SK-N-SH (cell line): ENCODE data around the gene BBOF1. TPM values are rescaled to one million over a fixed set of nuclear protein-coding genes. Genes with fewer than 3 reads are reported as not detected.

Source experiments
- CTCF ChIA-PET: fragments of 300-600, 350-600 bp; formaldehyde crosslinking; extraction: SDS; loops from one replicate; lab custom pipeline; 2021; lab: Yijun Ruan, JAX
- POLR2A ChIA-PET: fragments of 350-600 bp; sonication (Branson Sonifier 250); formaldehyde crosslinking; extraction: SDS; loops from one replicate; lab custom pipeline; 2020; ENCODE audit warnings: antibody characterized with exemption, inconsistent platforms; lab: Yijun Ruan, JAX
- DNase-seq: peaks from one replicate; pipeline ENCODE4 v3.0.0; 2012
- H2AFZ ChIP-seq: fragments of 200-600 bp; sonication (generic); 2 replicates; pipeline ENCODE4 v1.8.1; 2016; ENCODE audit warnings: antibody characterized with exemption, mild to moderate bottlenecking, low read depth
- H3F3A ChIP-seq: fragments of 200-600 bp; sonication (generic); replicated peaks from 2 replicates; pipeline ENCODE3; 2016; ENCODE audit warnings: antibody characterized with exemption, mild to moderate bottlenecking; ENCODE audit not compliant: insufficient read depth
- H3K27ac ChIP-seq, 2 experiments: fragments of 200-500 bp in 1 of 2; fragments of 200-600 bp in 1 of 2; sonication (Bioruptor generic) in 1 of 2; sonication (generic), shearing (Covaris generic) in 1 of 2; 2 replicates each; pipeline versions ENCODE4 v1.5.1 to v1.6.1; 2014 to 2016; ENCODE audit warnings: low read depth in 2 of 2, inconsistent platforms in 1 of 2, low read length in 1 of 2, mild to moderate bottlenecking in 1 of 2, mixed read lengths in 1 of 2
- H3K27me3 ChIP-seq: fragments of 200-600 bp; sonication (generic), shearing (Covaris generic); 2 replicates; pipeline ENCODE4 v1.6.1; 2016; ENCODE audit warnings: mixed run types; ENCODE audit not compliant: insufficient read depth
- H3K36me3 ChIP-seq, 2 experiments: fragments of 200-500 bp in 1 of 2; fragments of 200-600 bp in 1 of 2; sonication (Bioruptor generic) in 1 of 2; sonication (generic) in 1 of 2; replicated peaks in 1 of 2; 2 replicates each; pipeline versions ENCODE3 to v1.5.1; 2014 to 2016; ENCODE audit warnings: low read length in 1 of 2, mild to moderate bottlenecking in 1 of 2; ENCODE audit not compliant: insufficient read depth in 2 of 2, control insufficient read depth in 1 of 2
- H3K4me1 ChIP-seq, 2 experiments: fragments of 200-500 bp in 1 of 2; fragments of 200-600 bp in 1 of 2; sonication (Bioruptor generic) in 1 of 2; sonication (generic), shearing (Covaris generic) in 1 of 2; 2 replicates each; pipeline versions ENCODE4 v1.5.1 to v1.6.1; 2014 to 2016; ENCODE audit warnings: low read depth in 1 of 2, low read length in 1 of 2, mixed run types in 1 of 2; ENCODE audit not compliant: insufficient read depth in 2 of 2, control insufficient read depth in 1 of 2
- H3K4me2 ChIP-seq: fragments of 200-600 bp; sonication (generic), shearing (Covaris generic); 2 replicates; pipeline ENCODE4 v1.6.1; 2017; ENCODE audit warnings: mixed run types
- H3K4me3 ChIP-seq, 2 experiments: fragments of 200-500 bp in 1 of 2; fragments of 200-600 bp in 1 of 2; sonication (Bioruptor generic) in 1 of 2; sonication (generic), shearing (Covaris generic) in 1 of 2; 2 replicates each; pipeline versions ENCODE4 v1.5.1 to v1.8.1; 2014 to 2016; ENCODE audit warnings: low read depth in 2 of 2, inconsistent platforms in 1 of 2, low read length in 1 of 2, mild to moderate bottlenecking in 1 of 2, mixed read lengths in 1 of 2, moderate library complexity in 1 of 2
- H3K79me2 ChIP-seq: fragments of 200-600 bp; sonication (generic); 2 replicates; pipeline ENCODE4 v1.8.1; 2017; ENCODE audit warnings: mild to moderate bottlenecking; ENCODE audit not compliant: insufficient read depth
- H3K9ac ChIP-seq: fragments of 200-600 bp; sonication (generic); 2 replicates; pipeline ENCODE4 v1.6.1; 2017; ENCODE audit warnings: mixed run types
- H3K9me2 ChIP-seq: fragments of 200-600 bp; sonication (generic); 2 replicates; pipeline ENCODE4 v1.6.1; 2017; ENCODE audit warnings: mixed run types
- H3K9me3 ChIP-seq: fragments of 200-600 bp; sonication (generic); 2 replicates; pipeline ENCODE4 v1.6.1; 2017; ENCODE audit warnings: mixed run types, mild to moderate bottlenecking, moderate library complexity
- H4K20me1 ChIP-seq: fragments of 200-600 bp; sonication (generic); 2 replicates; pipeline ENCODE4 v1.6.1; 2017; ENCODE audit warnings: mild to moderate bottlenecking, mixed run types; ENCODE audit not compliant: insufficient read depth
- CHD2 ChIP-seq: fragments of 150-350 bp; IDR thresholded peaks from 2 replicates; pipeline ENCODE4 v1.6.1; 2018; ENCODE audit warnings: low read length; ENCODE audit not compliant: partially characterized antibody
- FOSL2 ChIP-seq: IDR thresholded peaks from 2 replicates; pipeline ENCODE4 v1.4.0; 2012; ENCODE audit warnings: low read depth, mild to moderate bottlenecking, moderate library complexity, borderline replicate concordance
- FOXJ3 ChIP-seq: sonication (generic); formaldehyde crosslinking; IDR thresholded peaks from 2 replicates; pipeline ENCODE4 v1.5.1; 2020; ENCODE audit warnings: mild to moderate bottlenecking, missing genetic modification reagents
- FOXM1 ChIP-seq: IDR thresholded peaks from 2 replicates; pipeline ENCODE4 v1.4.0; 2012; ENCODE audit warnings: low read depth, mild to moderate bottlenecking
- GABPA ChIP-seq: IDR thresholded peaks from 2 replicates; pipeline ENCODE4 v1.4.0; 2012; ENCODE audit warnings: low read depth, mild to moderate bottlenecking
- NFIC ChIP-seq: IDR thresholded peaks from 2 replicates; pipeline ENCODE4 v1.4.0; 2012; ENCODE audit warnings: borderline replicate concordance
- POLR2AphosphoS5 ChIP-seq: IDR thresholded peaks from 2 replicates; pipeline ENCODE4 v1.6.1; 2012; ENCODE audit warnings: low read depth, low read length
- RCOR1 ChIP-seq: fragments of 150-350 bp; IDR thresholded peaks from 2 replicates; pipeline ENCODE4 v1.6.1; 2017; ENCODE audit warnings: antibody characterized with exemption, low read length
- RFX5 ChIP-seq: IDR thresholded peaks from 2 replicates; pipeline ENCODE4 v1.6.1; 2012; ENCODE audit warnings: mild to moderate bottlenecking, improper control_type of control experiment, low read length
- RXRA ChIP-seq: IDR thresholded peaks from 2 replicates; pipeline ENCODE4 v1.4.0; 2012; ENCODE audit warnings: low read depth, mild to moderate bottlenecking, borderline replicate concordance
- SIN3A ChIP-seq: IDR thresholded peaks from 2 replicates; pipeline ENCODE4 v1.6.1; 2012; ENCODE audit warnings: low read depth, mild to moderate bottlenecking, low read length, moderate library complexity, borderline replicate concordance
- TAF1 ChIP-seq: IDR thresholded peaks from 2 replicates; pipeline ENCODE4 v1.6.1; 2012; ENCODE audit warnings: low read depth, mild to moderate bottlenecking, low read length, moderate library complexity, borderline replicate concordance
- YY1 ChIP-seq: IDR thresholded peaks from 2 replicates; pipeline ENCODE4 v1.4.0; 2012; ENCODE audit warnings: low read depth, mild to moderate bottlenecking
- WGBS: methylation state at CpG from one replicate; pipeline ENCODE4 v1.1.6; 2017; ENCODE audit warnings: low lambda C conversion rate; 5-methylcytosine and 5-hydroxymethylcytosine counted together
- polyA plus RNA-seq, 3 experiments: library from polyadenylated mRNA; depleted of rRNA; stranded (reverse); fragments of >200 nt; gene quantifications; 2 replicates each; pipeline ENCODE4 v1.2.3, GENCODE V29; 2012
- TF ChIP-seq, protein P1 (sequence below): fragments of 200-600 bp; sonication (generic); IDR thresholded peaks from 2 replicates; pipeline ENCODE4 v1.6.1; 2017; ENCODE audit warnings: antibody characterized with exemption, mild to moderate bottlenecking, moderate library complexity
- TF ChIP-seq, protein P2 (sequence below): IDR thresholded peaks from 2 replicates; pipeline ENCODE4 v1.4.0; 2012; ENCODE audit warnings: low read depth, borderline replicate concordance
- TF ChIP-seq, protein P3 (sequence below): IDR thresholded peaks from 2 replicates; pipeline ENCODE4 v1.4.0; 2012; ENCODE audit warnings: low read depth, borderline replicate concordance
- TF ChIP-seq, protein P4 (sequence below): fragments of 150-350 bp; IDR thresholded peaks from 2 replicates; pipeline ENCODE4 v1.6.1; 2016; ENCODE audit warnings: mild to moderate bottlenecking, low read depth, low read length

The BBOF1 gene
- polyA plus RNA-seq, 1 of the 3 experiments (the other 2 are of a cell fraction): 1.9 TPM

DNA sequence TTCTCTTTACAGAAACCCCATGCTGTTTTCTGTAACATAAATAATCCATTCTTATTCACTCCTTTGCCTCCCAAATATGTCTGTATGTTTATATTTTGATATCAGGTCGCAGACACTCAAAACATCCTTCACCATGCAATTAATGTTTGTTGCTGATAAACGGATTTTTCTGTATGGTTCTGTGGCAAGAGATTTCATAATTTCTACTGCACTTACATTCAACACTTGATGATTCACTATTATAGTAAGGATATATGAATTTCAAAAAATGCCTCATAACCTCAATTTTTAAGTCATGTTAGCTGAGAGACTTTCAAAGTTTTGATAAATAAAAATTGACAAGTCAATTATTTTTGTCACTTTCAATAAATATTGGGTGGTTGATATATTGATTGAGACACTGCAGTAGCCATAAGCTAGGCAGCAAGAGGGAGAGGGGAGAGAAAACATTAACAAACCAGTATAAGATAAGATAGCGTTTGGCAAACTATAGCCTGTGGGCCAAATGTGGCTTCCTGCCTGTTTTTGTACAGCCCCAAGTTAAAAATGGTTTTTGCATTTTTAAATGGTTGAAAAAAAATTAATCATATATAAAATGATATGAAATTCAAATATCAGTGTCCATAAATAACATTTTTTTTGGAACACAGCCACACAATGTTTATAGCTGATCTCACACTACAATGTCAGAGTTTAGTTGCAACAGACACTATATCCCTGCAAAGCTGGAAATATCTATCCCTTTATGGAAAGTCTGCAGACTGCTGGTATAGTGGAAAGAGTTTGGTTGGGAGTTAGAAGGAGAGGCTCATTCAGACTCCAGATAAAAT is 46.8 kb downstream of the BBOF1 start:
- H3K27ac ChIP-seq: no peak overlapping the region
- POLR2A ChIA-PET: no interaction called here
- WGBS: 65% methylated on average over 3 of the region's 3 CpGs
- H3K4me2 ChIP-seq: no peak overlapping the region
- CTCF ChIA-PET: no interaction called here
- H3K36me3 ChIP-seq: peaks cover 7 to 14% of the 10 kb centered on the region in 2 experiments
- H3K27me3 ChIP-seq: no peaks in the 10 kb centered on the region
- peaks cover 15% of the 10 kb centered on the region for H3F3A ChIP-seq
- no peak for DNase-seq
- H3K4me3 ChIP-seq: no peak overlapping the region
- no peaks in the 10 kb centered on the region for H3K9me2 ChIP-seq
- no peaks in the 10 kb centered on the region for H3K9me3 ChIP-seq
- TF ChIP-seq FOXJ3 (CRISPR knock-in tag): no peak
- TF ChIP-seq RCOR1: no peak
- no peak for TF ChIP-seq CHD2
- TF ChIP-seq, protein P1, sequence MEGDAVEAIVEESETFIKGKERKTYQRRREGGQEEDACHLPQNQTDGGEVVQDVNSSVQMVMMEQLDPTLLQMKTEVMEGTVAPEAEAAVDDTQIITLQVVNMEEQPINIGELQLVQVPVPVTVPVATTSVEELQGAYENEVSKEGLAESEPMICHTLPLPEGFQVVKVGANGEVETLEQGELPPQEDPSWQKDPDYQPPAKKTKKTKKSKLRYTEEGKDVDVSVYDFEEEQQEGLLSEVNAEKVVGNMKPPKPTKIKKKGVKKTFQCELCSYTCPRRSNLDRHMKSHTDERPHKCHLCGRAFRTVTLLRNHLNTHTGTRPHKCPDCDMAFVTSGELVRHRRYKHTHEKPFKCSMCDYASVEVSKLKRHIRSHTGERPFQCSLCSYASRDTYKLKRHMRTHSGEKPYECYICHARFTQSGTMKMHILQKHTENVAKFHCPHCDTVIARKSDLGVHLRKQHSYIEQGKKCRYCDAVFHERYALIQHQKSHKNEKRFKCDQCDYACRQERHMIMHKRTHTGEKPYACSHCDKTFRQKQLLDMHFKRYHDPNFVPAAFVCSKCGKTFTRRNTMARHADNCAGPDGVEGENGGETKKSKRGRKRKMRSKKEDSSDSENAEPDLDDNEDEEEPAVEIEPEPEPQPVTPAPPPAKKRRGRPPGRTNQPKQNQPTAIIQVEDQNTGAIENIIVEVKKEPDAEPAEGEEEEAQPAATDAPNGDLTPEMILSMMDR: no peak
- TF ChIP-seq, protein P2, sequence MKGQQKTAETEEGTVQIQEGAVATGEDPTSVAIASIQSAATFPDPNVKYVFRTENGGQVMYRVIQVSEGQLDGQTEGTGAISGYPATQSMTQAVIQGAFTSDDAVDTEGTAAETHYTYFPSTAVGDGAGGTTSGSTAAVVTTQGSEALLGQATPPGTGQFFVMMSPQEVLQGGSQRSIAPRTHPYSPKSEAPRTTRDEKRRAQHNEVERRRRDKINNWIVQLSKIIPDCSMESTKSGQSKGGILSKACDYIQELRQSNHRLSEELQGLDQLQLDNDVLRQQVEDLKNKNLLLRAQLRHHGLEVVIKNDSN: no peak
- TF ChIP-seq YY1: no peak
- no peak for TF ChIP-seq SIN3A
- TF ChIP-seq FOXM1: no peak
- no peak for TF ChIP-seq TAF1
- no peak for TF ChIP-seq RFX5
- TF ChIP-seq, protein P3, sequence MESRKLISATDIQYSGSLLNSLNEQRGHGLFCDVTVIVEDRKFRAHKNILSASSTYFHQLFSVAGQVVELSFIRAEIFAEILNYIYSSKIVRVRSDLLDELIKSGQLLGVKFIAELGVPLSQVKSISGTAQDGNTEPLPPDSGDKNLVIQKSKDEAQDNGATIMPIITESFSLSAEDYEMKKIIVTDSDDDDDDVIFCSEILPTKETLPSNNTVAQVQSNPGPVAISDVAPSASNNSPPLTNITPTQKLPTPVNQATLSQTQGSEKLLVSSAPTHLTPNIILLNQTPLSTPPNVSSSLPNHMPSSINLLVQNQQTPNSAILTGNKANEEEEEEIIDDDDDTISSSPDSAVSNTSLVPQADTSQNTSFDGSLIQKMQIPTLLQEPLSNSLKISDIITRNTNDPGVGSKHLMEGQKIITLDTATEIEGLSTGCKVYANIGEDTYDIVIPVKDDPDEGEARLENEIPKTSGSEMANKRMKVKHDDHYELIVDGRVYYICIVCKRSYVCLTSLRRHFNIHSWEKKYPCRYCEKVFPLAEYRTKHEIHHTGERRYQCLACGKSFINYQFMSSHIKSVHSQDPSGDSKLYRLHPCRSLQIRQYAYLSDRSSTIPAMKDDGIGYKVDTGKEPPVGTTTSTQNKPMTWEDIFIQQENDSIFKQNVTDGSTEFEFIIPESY: no peak
- no peak for TF ChIP-seq FOSL2
- TF ChIP-seq, protein P4, sequence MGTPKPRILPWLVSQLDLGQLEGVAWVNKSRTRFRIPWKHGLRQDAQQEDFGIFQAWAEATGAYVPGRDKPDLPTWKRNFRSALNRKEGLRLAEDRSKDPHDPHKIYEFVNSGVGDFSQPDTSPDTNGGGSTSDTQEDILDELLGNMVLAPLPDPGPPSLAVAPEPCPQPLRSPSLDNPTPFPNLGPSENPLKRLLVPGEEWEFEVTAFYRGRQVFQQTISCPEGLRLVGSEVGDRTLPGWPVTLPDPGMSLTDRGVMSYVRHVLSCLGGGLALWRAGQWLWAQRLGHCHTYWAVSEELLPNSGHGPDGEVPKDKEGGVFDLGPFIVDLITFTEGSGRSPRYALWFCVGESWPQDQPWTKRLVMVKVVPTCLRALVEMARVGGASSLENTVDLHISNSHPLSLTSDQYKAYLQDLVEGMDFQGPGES: no peak
- no peak for TF ChIP-seq RXRA
- no peak for TF ChIP-seq NFIC
- no peak for TF ChIP-seq GABPA
- no peak for TF ChIP-seq POLR2AphosphoS5
- no peaks in the 10 kb centered on the region for H4K20me1 ChIP-seq
- H2AFZ ChIP-seq: no peak overlapping the region; the same call in 1 of the 2 replicates
- H3K79me2 ChIP-seq: no peaks in the 10 kb centered on the region
- H3K9ac ChIP-seq: no peak overlapping the region
- peaks cover 0 to 4% of the 10 kb centered on the region in 2 experiments; a peak in 1 of 4 replicates for H3K4me1 ChIP-seq
